HG03378 (cell line): ENCODE data around the gene PGAP6.
"Not testable (repeated sequence)": the region's sequence is repeated elsewhere in the genome, so short reads cannot be mapped to it uniquely, and the experiment has no call there.

Source experiments
- ATAC-seq: cut with Tn5 transposase; IDR thresholded peaks from one replicate; pipeline ENCODE4 v1.9.1; 2021; ENCODE audit warnings: mild to moderate bottlenecking, moderate library complexity; ENCODE audit not compliant: unreplicated experiment

Gene PGAP6

GRCh38 chr16:379183-379960 is 2.4 kb downstream of the PGAP6 start:
- ATAC-seq: no peak

- ATAC-seq: no peak
Observed at GRCh38 chr16:378821-379182, 3.0 kb downstream of the PGAP6 start.

- not testable (repeated sequence) for ATAC-seq
Observed at GRCh38 chr16:378113-378820, 3.5 kb downstream of the PGAP6 start.

- no peak for ATAC-seq
Observed at GRCh38 chr16:377419-377951, 4.3 kb downstream of the PGAP6 start.

GRCh38 chr16:376817-377418 is 4.9 kb downstream of the PGAP6 start:
- ATAC-seq: no peak

GRCh38 chr16:375927-376816 is 5.6 kb downstream of the PGAP6 start:
- ATAC-seq: no peak

- no peak for ATAC-seq
Observed at GRCh38 chr16:375212-375611, 6.6 kb downstream of the PGAP6 start.

GRCh38 chr16:374616-374926 is 7.2 kb downstream of the PGAP6 start:
- ATAC-seq: no peak

- ATAC-seq: no peak
Observed at GRCh38 chr16:373848-374615, 7.7 kb downstream of the PGAP6 start.

GRCh38 chr16:373020-373598 is 8.7 kb downstream of the PGAP6 start:
- ATAC-seq: no peak

- no peak for ATAC-seq
Observed at GRCh38 chr16:372302-372983, 9.3 kb downstream of the PGAP6 start.

- ATAC-seq: no peak
Observed at GRCh38 chr16:371515-372301, 10.1 kb downstream of the PGAP6 start.

- no peak for ATAC-seq
Observed at GRCh38 chr16:370979-371514, 10.7 kb downstream of the PGAP6 start.

GRCh38 chr16:370443-370842 is 11.3 kb downstream of the PGAP6 start, which contains the start of gene MRPL28:
Gene MRPL28, minus strand, starts transcription at chr16:370538. Its CDS starts 320 bp downstream, at chr16:370218.
- peak; percentile 51 for ATAC-seq

- no peak for ATAC-seq
Observed at GRCh38 chr16:369866-370436, 11.8 kb downstream of the PGAP6 start.

GRCh38 chr16:369275-369865 is 12.4 kb downstream of the PGAP6 start:
- no peak for ATAC-seq

- ATAC-seq: no peak
Observed at GRCh38 chr16:368388-369158, 13.2 kb downstream of the PGAP6 start.
